Jurkat, Clone E6-1 (cell line): ENCODE data around the gene IL6.
"Not testable (repeated sequence)": the region's sequence is repeated elsewhere in the genome, so short reads cannot be mapped to it uniquely, and the experiment has no call there.

Source experiments
- DNase-seq: peaks from one replicate; pipeline ENCODE4 v3.0.0-alpha.2; 2011; ENCODE audit warnings: low read depth, low spot score
- H3K4me3 ChIP-seq: 2 replicates; pipeline ENCODE4 v1.5.1; 2011; ENCODE audit warnings: mild to moderate bottlenecking, low read length, control low read depth, moderate library complexity

Gene IL6

DNA sequence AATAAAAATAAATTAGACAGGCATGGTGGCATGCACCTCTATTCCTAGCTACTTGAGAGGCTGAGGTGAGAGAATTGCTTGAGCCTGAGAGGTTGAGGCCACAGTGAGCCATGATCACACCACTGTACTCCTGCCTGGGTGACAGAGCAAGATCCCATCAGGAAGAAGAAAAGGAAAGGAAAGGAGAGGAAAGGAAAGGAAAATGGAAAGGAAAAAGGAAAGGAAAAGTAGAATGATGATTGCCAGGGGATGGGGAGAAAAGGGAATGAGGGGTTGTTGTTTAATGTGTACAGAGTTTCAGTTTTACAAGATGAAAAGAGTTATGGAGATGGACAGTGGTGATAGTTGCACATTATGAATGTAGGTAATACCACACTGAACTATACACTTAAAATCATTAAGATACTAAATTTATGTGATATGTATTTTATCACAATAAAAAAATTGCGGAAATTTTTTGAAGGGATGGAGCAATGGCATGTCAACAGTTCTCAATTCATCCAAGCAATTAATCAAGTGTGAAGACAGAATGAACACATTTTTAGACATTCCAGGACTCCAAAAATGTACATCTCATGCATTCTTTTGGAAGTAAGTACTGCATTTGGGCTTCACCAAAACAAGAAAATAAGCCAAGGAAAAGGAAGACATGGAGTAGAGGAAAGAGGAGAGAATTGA is 44.3 kb downstream of the IL6 start:
- no peak for DNase-seq
- H3K4me3 ChIP-seq, result no peak overlapping the region

DNA sequence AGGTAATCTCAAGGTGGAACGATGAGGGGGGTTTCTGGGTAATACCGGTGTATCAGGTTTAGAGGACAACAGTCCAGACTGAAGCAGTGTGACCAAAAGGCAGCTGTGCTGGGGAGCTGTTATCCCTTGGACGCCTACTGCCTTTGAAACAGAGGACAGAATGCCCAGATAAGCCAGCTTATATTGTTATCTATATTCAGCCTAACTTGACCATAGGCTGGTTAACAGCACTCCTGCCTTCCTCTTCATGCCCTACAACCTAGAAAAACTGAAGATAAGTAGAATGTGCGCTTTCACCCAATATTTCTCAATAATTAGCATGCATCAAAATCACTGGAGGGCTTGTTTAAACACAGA is 44.9 kb downstream of the IL6 start:
- DNase-seq, result no peak
- no peak overlapping the region for H3K4me3 ChIP-seq

DNA sequence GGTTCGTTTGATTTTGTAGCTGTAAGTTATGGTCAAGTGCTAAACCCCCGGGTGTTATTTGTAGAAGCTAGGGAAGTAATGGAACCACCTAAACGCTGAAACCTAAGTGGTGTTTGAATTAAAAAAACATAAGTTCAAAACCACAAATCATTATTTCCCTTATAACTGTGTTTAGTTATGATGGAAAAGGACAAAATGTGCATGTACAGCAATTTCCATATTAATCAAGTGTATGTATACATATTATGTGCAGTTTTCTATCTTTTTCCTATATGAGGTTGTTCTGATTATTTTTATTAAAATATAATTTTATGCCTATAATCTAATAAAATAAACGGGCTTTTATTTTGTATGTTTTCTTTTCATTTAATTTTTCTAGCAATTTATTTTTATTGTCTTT is 45.9 kb downstream of the IL6 start:
- no peak overlapping the region for H3K4me3 ChIP-seq
- DNase-seq, result no peak

DNA sequence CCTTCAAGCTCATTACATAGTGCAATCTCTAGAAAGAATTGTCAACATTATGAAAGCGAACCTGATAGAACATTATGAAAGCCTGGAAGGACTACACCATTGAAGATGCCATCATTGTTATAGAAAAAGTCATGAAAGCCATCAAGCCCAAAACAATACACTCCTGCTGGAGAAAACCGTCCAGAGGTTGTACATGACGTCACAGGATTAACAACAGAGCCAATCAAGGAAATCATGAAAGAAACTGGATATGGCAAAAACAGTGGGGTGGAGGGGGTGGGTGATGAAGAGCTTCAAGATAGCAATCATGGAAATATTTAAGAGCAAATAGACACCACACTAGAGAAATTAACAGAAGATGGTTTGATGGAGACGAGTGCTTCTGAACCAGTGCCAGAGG is 50.0 kb downstream of the IL6 start:
- H3K4me3 ChIP-seq, result no peak overlapping the region

DNA sequence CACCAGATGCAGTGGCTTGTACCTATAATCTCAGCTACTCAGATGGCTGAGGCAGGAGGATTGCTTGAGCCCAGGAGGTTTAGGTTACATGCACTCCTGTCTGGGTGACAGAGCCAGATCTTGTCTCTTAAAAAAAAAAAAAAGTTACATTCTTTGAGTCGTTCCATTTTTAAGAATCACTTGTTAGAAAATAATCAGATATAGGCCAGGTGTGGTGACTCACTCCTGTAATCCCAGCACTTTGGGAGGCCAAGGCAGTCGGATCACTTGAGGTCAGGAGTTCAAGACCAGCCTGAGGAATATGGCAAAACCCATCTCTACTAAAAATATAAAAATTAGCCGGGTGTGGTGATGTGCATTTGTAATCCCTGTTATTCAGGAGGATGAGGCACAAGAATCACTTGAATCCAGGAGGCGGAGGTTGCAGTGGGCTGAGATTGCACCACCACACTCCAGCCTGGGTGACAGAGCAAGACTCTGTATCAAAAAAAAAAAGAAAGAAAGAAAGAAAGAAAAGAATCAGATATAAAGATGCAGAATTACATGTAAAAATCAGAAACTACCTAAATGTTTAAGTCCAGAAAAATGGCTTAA is 52.8 kb downstream of the IL6 start:
- not testable (repeated sequence) for DNase-seq, H3K4me3 ChIP-seq

More for the DNA sequence above, 50.0 kb downstream of the IL6 start:
- DNase-seq, result no peak

DNA sequence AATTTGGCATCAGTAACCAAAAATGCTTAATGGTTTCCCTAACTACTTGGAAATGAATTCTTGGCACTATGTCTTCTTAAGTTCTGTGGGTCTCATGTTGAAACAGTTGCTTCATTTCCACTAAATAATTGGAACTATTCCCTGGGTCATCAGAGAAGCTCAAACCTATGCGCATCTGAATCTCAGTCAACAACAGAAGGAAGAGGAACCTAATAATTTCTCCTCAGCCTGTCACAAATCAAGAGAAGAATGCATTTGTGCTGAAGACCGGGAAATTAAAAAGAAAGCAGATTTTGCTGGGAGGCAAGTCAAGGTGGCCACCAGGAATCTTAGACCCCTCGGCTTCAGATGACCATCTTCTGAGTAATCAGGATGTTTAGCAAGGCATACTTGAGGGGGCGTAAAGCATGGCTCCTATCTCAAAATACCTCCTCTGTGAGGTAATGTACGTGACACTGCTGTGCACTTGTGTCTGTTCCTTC is 54.3 kb downstream of the IL6 start:
- no peak overlapping the region for H3K4me3 ChIP-seq
- DNase-seq, result no peak
